ENCODE results near the gene CALCA. TPM values are rescaled to one million over a fixed set of nuclear protein-coding genes. Genes with fewer than 3 reads are reported as not detected.

The CALCA gene, protein sequence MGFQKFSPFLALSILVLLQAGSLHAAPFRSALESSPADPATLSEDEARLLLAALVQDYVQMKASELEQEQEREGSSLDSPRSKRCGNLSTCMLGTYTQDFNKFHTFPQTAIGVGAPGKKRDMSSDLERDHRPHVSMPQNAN
- 0.93 TPM in 1 of 2 replicates, not detected in the other for total RNA-seq

DNA sequence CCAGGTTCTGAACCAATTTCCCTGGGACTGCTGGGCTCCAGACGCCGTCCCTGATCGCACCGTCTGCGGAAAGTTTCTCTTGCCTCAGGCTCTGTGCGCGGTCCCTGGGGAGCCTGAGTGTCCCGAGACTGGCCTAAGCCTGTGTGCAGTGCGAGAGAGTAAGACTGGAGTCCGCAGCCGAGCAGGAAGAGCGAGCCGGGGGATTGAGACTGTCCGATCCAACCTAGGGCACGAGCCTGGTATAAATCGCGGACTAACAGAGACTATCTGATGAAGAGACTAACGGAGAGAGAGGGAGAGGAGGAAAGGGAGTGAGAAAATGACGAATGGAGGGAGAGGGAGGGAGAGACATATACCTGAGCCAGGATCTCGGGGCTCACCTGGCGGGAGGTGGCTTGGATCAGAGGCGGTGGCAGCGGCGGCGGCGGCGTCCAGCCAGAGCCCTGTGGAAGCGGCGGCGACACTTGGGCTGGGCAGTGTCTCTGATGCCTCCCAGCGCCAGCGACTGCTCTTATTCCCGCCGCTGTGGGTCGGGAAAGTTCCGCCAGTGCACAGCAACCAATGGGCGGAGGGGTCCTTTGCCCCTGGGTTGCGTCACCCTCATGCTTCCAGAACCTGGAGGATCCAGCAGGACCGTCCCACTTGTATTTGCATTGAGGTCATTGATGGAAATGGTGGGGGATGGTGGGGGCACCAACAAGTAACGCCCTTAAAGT is at the start of gene CALCA:
Gene CALCA (minus strand): TSS at position 487 of the 716 bp plus-strand sequence. CDS start 1,159 bp downstream, outside the sequence.

Other genes with a start within 250 kb of the CALCA start
- gene CYP2R1, start 80.1 kb downstream of the CALCA start, total RNA-seq = 6.8 and 8.5 TPM in 2 replicates
- gene CALCB, start 101.2 kb upstream of the CALCA start, total RNA-seq = 0.09 TPM in 1 of 2 replicates, not detected in the other
- 0.17 TPM in 1 of 2 replicates, not detected in the other for gene INSC, start 142.6 kb upstream of the CALCA start, total RNA-seq